Activated CD8-positive, alpha-beta memory T cell treated with anti-CD3 and anti-CD28 coated beads, Interleukin-2, amount 10 ng/mL, durations not matched to agents 7 days and 5 days (primary cell): ENCODE data around the gene PCP4L1. TPM values are rescaled to one million over a fixed set of nuclear protein-coding genes. Genes with fewer than 3 reads are reported as not detected.
"Not testable (repeated sequence)": the region's sequence is repeated elsewhere in the genome, so short reads cannot be mapped to it uniquely, and the experiment has no call there.

Experiments
- ATAC-seq: fragments of 150-1000 bp; cut with Tn5 transposase; one replicate; pipeline ENCODE4 v1.10.0; 2021; ENCODE audit warnings: moderate library complexity
- CTCF ChIA-PET: fragments of 350-600 bp; sonication (Branson Sonifier 250); formaldehyde crosslinking; loops from one replicate; lab custom pipeline; 2021; ENCODE audit warnings: antibody characterized with exemption; lab: Charles Lee
- DNase-seq: peaks from one replicate; pipeline ENCODE4 v3.0.0-alpha.2; 2020
- H3K27ac Mint-ChIP-seq: one replicate; pipeline ENCODE4 v1.8.0; 2021; ENCODE audit warnings: mild to moderate bottlenecking, mixed read lengths
- H3K27me3 Mint-ChIP-seq: one replicate; pipeline ENCODE4 v1.8.0; 2021; ENCODE audit warnings: mixed read lengths
- H3K36me3 Mint-ChIP-seq: one replicate; pipeline ENCODE4 v1.8.0; 2021; ENCODE audit warnings: mild to moderate bottlenecking, mixed read lengths
- H3K4me1 Mint-ChIP-seq: one replicate; pipeline ENCODE4 v1.8.0; 2021; ENCODE audit warnings: mixed read lengths
- H3K4me3 Mint-ChIP-seq: one replicate; pipeline ENCODE4 v1.8.0; 2021; ENCODE audit warnings: mild to moderate bottlenecking, moderate library complexity, mixed read lengths
- H3K9me3 Mint-ChIP-seq: one replicate; pipeline ENCODE4 v1.8.0; 2022; ENCODE audit warnings: low read depth, mixed read lengths
- total RNA-seq, 2 experiments: library from RNA; stranded (reverse); gene quantifications; one replicate each; pipeline ENCODE4 v1.2.3, GENCODE V29; 2021

The PCP4L1 gene
- total RNA-seq, 2 experiments from 2014 or later, result not detected

- Mint-ChIP-seq H3K36me3 (no peaks in the 10 kb centered on the region), H3K27me3 (peaks cover 6% of the 10 kb centered on the region), H3K4me1 (no peaks in the 10 kb centered on the region), H3K4me3 (no peak overlapping the region), H3K27ac (no peak overlapping the region), H3K9me3 (no peaks in the 10 kb centered on the region)
- ATAC-seq (no peak), DNase-seq (no peak)
- CTCF ChIA-PET, result interaction anchor here (1.3 to 1.4 kb wide), 2 partner anchors 9 to 146 kb away, joined by 4 read pairs; no protein-coding TSS in a partner anchor
Observed at GRCh38 chr1:161235957-161236775, 22.4 kb upstream of the PCP4L1 start.

- H3K27ac Mint-ChIP-seq, result no peak within 1 kb of the TSS
- peaks cover 9% of the 10 kb centered on the region for H3K27me3 Mint-ChIP-seq
- DNase-seq, result no peak
- H3K4me3 Mint-ChIP-seq, result no peak within 1 kb of the TSS
- no peaks in the 10 kb centered on the region for H3K9me3 Mint-ChIP-seq
- CTCF ChIA-PET, result interaction anchor here (0.8 to 1.3 kb wide), 2 partner anchors 11 to 144 kb away, joined by 4 read pairs; no protein-coding TSS in a partner anchor
- no peak for ATAC-seq
- H3K36me3 Mint-ChIP-seq, result no peaks in the 10 kb centered on the region
- H3K4me1 Mint-ChIP-seq, result no peaks in the 10 kb centered on the region
Observed at GRCh38 chr1:161238039-161238473, 20.5 kb upstream of the PCP4L1 start, which contains the start of gene NR1I3. NR1I3 (minus strand) TSS chr1:161238203; CDS start chr1:161236565, 1,638 bp downstream.

- H3K27me3 Mint-ChIP-seq, result peaks cover 9% of the 10 kb centered on the region
- CTCF ChIA-PET, result interaction anchor here (1.0 kb wide), 1 partner anchor 50 kb away, joined by 3 read pairs; no protein-coding TSS in a partner anchor
Observed at GRCh38 chr1:161241682-161242081, 16.9 kb upstream of the PCP4L1 start.

GRCh38 chr1:161242313-161242712 is 16.2 kb upstream of the PCP4L1 start:
- no peak for ATAC-seq
- no peaks in the 10 kb centered on the region for H3K36me3 Mint-ChIP-seq
- H3K9me3 Mint-ChIP-seq, result no peaks in the 10 kb centered on the region
- CTCF ChIA-PET, result no interaction called here
- no peak overlapping the region for H3K4me3 Mint-ChIP-seq
- DNase-seq, result no peak
- peaks cover 11% of the 10 kb centered on the region for H3K27me3 Mint-ChIP-seq
- H3K27ac Mint-ChIP-seq, result no peak overlapping the region
- H3K4me1 Mint-ChIP-seq, result no peaks in the 10 kb centered on the region

More at GRCh38 chr1:161241682-161242081, 16.9 kb upstream of the PCP4L1 start:
- DNase-seq (no peak), ATAC-seq (no peak)
- H3K9me3 Mint-ChIP-seq, result no peaks in the 10 kb centered on the region
- H3K27ac Mint-ChIP-seq, result no peak overlapping the region
- H3K36me3 Mint-ChIP-seq, result no peaks in the 10 kb centered on the region
- H3K4me3 Mint-ChIP-seq, result no peak overlapping the region
- no peaks in the 10 kb centered on the region for H3K4me1 Mint-ChIP-seq

- no peak overlapping the region for H3K27ac Mint-ChIP-seq
- H3K36me3 Mint-ChIP-seq, result no peaks in the 10 kb centered on the region
- H3K4me1 Mint-ChIP-seq, result no peaks in the 10 kb centered on the region
- H3K27me3 Mint-ChIP-seq, result peaks cover 11% of the 10 kb centered on the region
- no peak for DNase-seq
- H3K9me3 Mint-ChIP-seq, result no peaks in the 10 kb centered on the region
- H3K4me3 Mint-ChIP-seq, result no peak overlapping the region
- no peak for ATAC-seq
- CTCF ChIA-PET, result no interaction called here
Observed at GRCh38 chr1:161244888-161245287, 13.7 kb upstream of the PCP4L1 start.

GRCh38 chr1:161250100-161250499 is 8.4 kb upstream of the PCP4L1 start:
- DNase-seq, result not testable (repeated sequence)

GRCh38 chr1:161250829-161251228 is 7.7 kb upstream of the PCP4L1 start:
- H3K4me3 Mint-ChIP-seq, result no peak overlapping the region
- ATAC-seq (no peak), DNase-seq (no peak)
- CTCF ChIA-PET, result no interaction called here
- H3K9me3 Mint-ChIP-seq, result no peaks in the 10 kb centered on the region
- no peak overlapping the region for H3K27ac Mint-ChIP-seq
- no peaks in the 10 kb centered on the region for H3K4me1 Mint-ChIP-seq
- no peaks in the 10 kb centered on the region for H3K36me3 Mint-ChIP-seq
- H3K27me3 Mint-ChIP-seq, result peaks cover 10% of the 10 kb centered on the region

More at GRCh38 chr1:161250100-161250499, 8.4 kb upstream of the PCP4L1 start:
- H3K27ac Mint-ChIP-seq, H3K27me3 Mint-ChIP-seq, H3K4me3 Mint-ChIP-seq, H3K36me3 Mint-ChIP-seq, ATAC-seq, H3K9me3 Mint-ChIP-seq, H3K4me1 Mint-ChIP-seq: not testable (repeated sequence)
- CTCF ChIA-PET, result interaction anchor here (1.4 to 2.9 kb wide), 3 partner anchors 20 to 41 kb away, joined by 5 to 11 read pairs (median 8); partner anchors contain the start of gene TOMM40L

- Mint-ChIP-seq H3K4me3 (no peak overlapping the region), H3K27ac (no peak overlapping the region), H3K9me3 (no peaks in the 10 kb centered on the region), H3K27me3 (peaks cover 14% of the 10 kb centered on the region), H3K4me1 (no peaks in the 10 kb centered on the region), H3K36me3 (no peaks in the 10 kb centered on the region)
- ATAC-seq, result no peak
- DNase-seq, result no peak
- CTCF ChIA-PET, result no interaction called here
Observed at GRCh38 chr1:161251579-161251978, 7.0 kb upstream of the PCP4L1 start.

GRCh38 chr1:161255302-161255701 is 3.2 kb upstream of the PCP4L1 start:
- CTCF ChIA-PET, H3K4me3 Mint-ChIP-seq, ATAC-seq, H3K27ac Mint-ChIP-seq, H3K36me3 Mint-ChIP-seq, DNase-seq: not testable (repeated sequence)
- Mint-ChIP-seq H3K27me3 (peaks cover 39% of the 10 kb centered on the region), H3K9me3 (peaks cover 13% of the 10 kb centered on the region), H3K4me1 (peaks cover 14% of the 10 kb centered on the region)

GRCh38 chr1:161255955-161256520 is 2.5 kb upstream of the PCP4L1 start:
- H3K4me1 Mint-ChIP-seq, result peaks cover 14% of the 10 kb centered on the region
- H3K36me3 Mint-ChIP-seq, CTCF ChIA-PET, ATAC-seq, H3K27ac Mint-ChIP-seq, DNase-seq, H3K4me3 Mint-ChIP-seq: not testable (repeated sequence)
- H3K27me3 Mint-ChIP-seq, result peaks cover 46% of the 10 kb centered on the region
- H3K9me3 Mint-ChIP-seq, result peaks cover 13% of the 10 kb centered on the region

GRCh38 chr1:161257109-161257508 is 1.4 kb upstream of the PCP4L1 start:
- H3K4me3 Mint-ChIP-seq, H3K36me3 Mint-ChIP-seq, H3K27ac Mint-ChIP-seq, ATAC-seq, DNase-seq, CTCF ChIA-PET: not testable (repeated sequence)
- Mint-ChIP-seq H3K27me3 (peaks cover 54% of the 10 kb centered on the region), H3K4me1 (peaks cover 14% of the 10 kb centered on the region), H3K9me3 (peaks cover 13% of the 10 kb centered on the region)

GRCh38 chr1:161259345-161259702 is 779 bp downstream of the PCP4L1 start:
- Mint-ChIP-seq H3K9me3 (peaks cover 13% of the 10 kb centered on the region), H3K4me3 (peak overlapping the region; percentile 53), H3K27ac (no peak overlapping the region), H3K4me1 (peaks cover 14% of the 10 kb centered on the region), H3K36me3 (peaks cover 8% of the 10 kb centered on the region), H3K27me3 (peaks cover 60% of the 10 kb centered on the region)
- no peak for DNase-seq
- CTCF ChIA-PET, result interaction anchor here (0.6 to 3.5 kb wide), 4 partner anchors 29 to 123 kb away, joined by 3 to 23 read pairs (median 4); no protein-coding TSS in a partner anchor
- ATAC-seq, result no peak

- Mint-ChIP-seq H3K27ac (no peak overlapping the region), H3K36me3 (peaks cover 8% of the 10 kb centered on the region), H3K4me3 (no peak overlapping the region), H3K4me1 (peaks cover 14% of the 10 kb centered on the region), H3K27me3 (peaks cover 62% of the 10 kb centered on the region), H3K9me3 (peaks cover 13% of the 10 kb centered on the region)
- DNase-seq (no peak), ATAC-seq (no peak)
- CTCF ChIA-PET, result interaction anchor here (0.6 to 3.5 kb wide), 4 partner anchors 29 to 123 kb away, joined by 3 to 23 read pairs (median 4); no protein-coding TSS in a partner anchor
Observed at GRCh38 chr1:161259765-161260164, 1.2 kb downstream of the PCP4L1 start.
